PFSK-1 (cell line): ENCODE data around the gene HEATR5B.

ENCODE experiments used
- FOXP2 ChIP-seq: optimal IDR thresholded peaks from 2 replicates; pipeline ENCODE3; 2011; ENCODE audit warnings: borderline replicate concordance, control low read depth, inconsistent platforms; ENCODE audit not compliant: insufficient read depth; ENCODE audit errors: extremely low read length, extremely low read depth
- POLR2AphosphoS5 ChIP-seq: IDR thresholded peaks from 2 replicates; pipeline ENCODE4 v1.6.1; 2012; ENCODE audit warnings: low read depth, mild to moderate bottlenecking, control low read depth, low read length, moderate library complexity
- REST ChIP-seq, 2 experiments: IDR thresholded peaks; 2 replicates each; pipeline versions ENCODE4 v1.6.1 to v1.8.0; 2011 to 2012; ENCODE audit warnings: low read depth in 2 of 2, low read length in 2 of 2, control low read depth in 1 of 2, inconsistent platforms in 1 of 2, mild to moderate bottlenecking in 1 of 2, moderate library complexity in 1 of 2; ENCODE audit not compliant: insufficient read depth in 1 of 2
- SIN3A ChIP-seq: IDR thresholded peaks from 2 replicates; pipeline ENCODE4 v1.6.1; 2012; ENCODE audit warnings: mild to moderate bottlenecking, low read length, moderate library complexity, borderline replicate concordance; ENCODE audit not compliant: insufficient read depth
- TAF1 ChIP-seq: IDR thresholded peaks from 2 replicates; pipeline ENCODE4 v1.6.1; 2012; ENCODE audit warnings: low read length, control low read depth, borderline replicate concordance; ENCODE audit not compliant: insufficient read depth

HEATR5B gene

GRCh38 chr2:36960005-36960675, 124.0 kb downstream of the HEATR5B start:
- TF ChIP-seq SIN3A (no peak), TAF1 (no peak)

GRCh38 chr2:36954977-36955607, 129.1 kb downstream of the HEATR5B start:
- TF ChIP-seq POLR2AphosphoS5 (no peak), FOXP2 (no peak), SIN3A (no peak), REST (IDR thresholded peaks at IDR 0.05; ENCODE audit: insufficient read depth in 1 of 2, low read depth in 2 of 2, low read length in 2 of 2) (no peak), TAF1 (no peak)

DNA sequence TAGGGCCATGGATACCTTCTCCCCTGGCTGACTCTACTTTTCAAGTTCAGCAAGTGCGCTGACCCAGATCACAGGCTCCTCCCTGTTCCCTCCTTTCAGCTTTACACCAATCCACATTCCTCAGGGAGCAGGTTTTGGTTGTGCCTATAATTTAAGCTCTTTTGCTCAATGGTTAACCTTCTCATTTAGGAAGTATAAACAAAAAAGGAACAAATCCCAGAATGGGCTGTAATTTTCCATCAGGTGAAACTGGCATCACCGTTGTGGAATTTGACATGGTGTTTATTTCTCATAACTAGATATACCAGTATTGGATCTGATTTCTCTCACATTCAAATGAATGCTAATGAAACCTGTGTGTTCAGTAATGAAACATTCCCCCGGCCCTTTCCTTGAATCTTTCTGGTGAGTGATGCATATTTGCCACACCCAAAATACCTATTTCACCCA, 131.4 kb downstream of the HEATR5B start:
- TF ChIP-seq POLR2AphosphoS5, result no peak
- no peak for TF ChIP-seq FOXP2
- TF ChIP-seq REST (IDR thresholded peaks at IDR 0.05; ENCODE audit: insufficient read depth in 1 of 2, low read depth in 2 of 2, low read length in 2 of 2), result no peak
- no peak for TF ChIP-seq TAF1
- TF ChIP-seq SIN3A, result no peak

- TF ChIP-seq SIN3A (no peak), POLR2AphosphoS5 (no peak), TAF1 (no peak), FOXP2 (no peak), REST (IDR thresholded peaks at IDR 0.05; ENCODE audit: insufficient read depth in 1 of 2, low read depth in 2 of 2, low read length in 2 of 2) (no peak)
Observed at GRCh38 chr2:36951574-36951973, 132.6 kb downstream of the HEATR5B start.

DNA sequence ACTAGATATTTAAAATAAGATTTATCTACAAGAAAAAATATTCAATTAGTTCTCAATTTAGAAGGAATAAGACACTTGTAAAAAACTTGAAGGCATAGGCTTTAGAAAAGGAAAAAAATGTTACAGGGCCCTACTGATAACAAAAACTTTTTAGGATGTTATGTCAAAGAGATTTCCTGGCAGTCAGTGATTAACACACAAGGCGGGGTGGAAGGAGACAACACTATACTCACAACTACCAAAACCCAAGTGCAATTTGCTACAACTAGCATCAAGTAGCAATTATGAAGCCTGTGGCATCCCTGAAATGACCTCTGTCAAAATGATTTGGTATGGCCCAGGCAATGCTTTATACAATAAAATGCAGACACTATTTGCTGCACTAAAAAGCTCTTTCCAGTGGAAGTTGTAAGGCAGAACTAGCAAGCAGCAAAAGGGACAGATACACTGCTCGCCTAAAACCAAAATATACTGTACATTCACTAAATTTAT, 133.1 kb downstream of the HEATR5B start:
- TF ChIP-seq TAF1 (no peak), POLR2AphosphoS5 (no peak), FOXP2 (no peak), SIN3A (no peak), REST (IDR thresholded peaks at IDR 0.05; ENCODE audit: insufficient read depth in 1 of 2, low read depth in 2 of 2, low read length in 2 of 2) (no peak)
